Osteocyte (in vitro differentiated cells): ENCODE results near the gene CBARP. TPM values are rescaled to one million over a fixed set of nuclear protein-coding genes. Genes with fewer than 3 reads are reported as not detected.

Source experiments
- DNase-seq: peaks from one replicate; pipeline ENCODE4 v3.0.0; 2021; ENCODE audit warnings: mixed read lengths; ENCODE audit not compliant: unreplicated experiment; ENCODE audit errors: extremely low spot score
- H3K27ac Mint-ChIP-seq: one replicate; pipeline ENCODE4 v1.8.0; 2021; ENCODE audit warnings: mild to moderate bottlenecking, mixed read lengths; ENCODE audit not compliant: unreplicated experiment
- H3K27me3 Mint-ChIP-seq: one replicate; pipeline ENCODE4 v1.8.0; 2021; ENCODE audit warnings: mixed read lengths; ENCODE audit not compliant: unreplicated experiment
- H3K36me3 Mint-ChIP-seq: one replicate; pipeline ENCODE4 v1.8.0; 2021; ENCODE audit warnings: mixed read lengths; ENCODE audit not compliant: unreplicated experiment
- H3K4me1 Mint-ChIP-seq: one replicate; pipeline ENCODE4 v1.8.0; 2021; ENCODE audit warnings: mixed read lengths; ENCODE audit not compliant: unreplicated experiment
- H3K4me3 Mint-ChIP-seq: one replicate; pipeline ENCODE4 v1.8.0; 2021; ENCODE audit warnings: mild to moderate bottlenecking, moderate library complexity, mixed read lengths; ENCODE audit not compliant: unreplicated experiment
- H3K9me3 Mint-ChIP-seq: one replicate; pipeline ENCODE4 v1.8.0; 2021; ENCODE audit warnings: mixed read lengths; ENCODE audit not compliant: unreplicated experiment
- total RNA-seq: library from RNA; stranded (reverse); gene quantifications from 2 replicates; pipeline ENCODE4 v1.2.1, GENCODE V29; 2021
- TF ChIP-seq, protein P1 (sequence below): fragments of 200-600 bp; sonication (generic); IDR thresholded peaks from 2 replicates; pipeline ENCODE4 v1.5.0; 2021; ENCODE audit warnings: antibody characterized with exemption, mild to moderate bottlenecking, moderate library complexity

CBARP gene
- total RNA-seq, 1 donor from 2014 or later, result 6.9 TPM

DNA sequence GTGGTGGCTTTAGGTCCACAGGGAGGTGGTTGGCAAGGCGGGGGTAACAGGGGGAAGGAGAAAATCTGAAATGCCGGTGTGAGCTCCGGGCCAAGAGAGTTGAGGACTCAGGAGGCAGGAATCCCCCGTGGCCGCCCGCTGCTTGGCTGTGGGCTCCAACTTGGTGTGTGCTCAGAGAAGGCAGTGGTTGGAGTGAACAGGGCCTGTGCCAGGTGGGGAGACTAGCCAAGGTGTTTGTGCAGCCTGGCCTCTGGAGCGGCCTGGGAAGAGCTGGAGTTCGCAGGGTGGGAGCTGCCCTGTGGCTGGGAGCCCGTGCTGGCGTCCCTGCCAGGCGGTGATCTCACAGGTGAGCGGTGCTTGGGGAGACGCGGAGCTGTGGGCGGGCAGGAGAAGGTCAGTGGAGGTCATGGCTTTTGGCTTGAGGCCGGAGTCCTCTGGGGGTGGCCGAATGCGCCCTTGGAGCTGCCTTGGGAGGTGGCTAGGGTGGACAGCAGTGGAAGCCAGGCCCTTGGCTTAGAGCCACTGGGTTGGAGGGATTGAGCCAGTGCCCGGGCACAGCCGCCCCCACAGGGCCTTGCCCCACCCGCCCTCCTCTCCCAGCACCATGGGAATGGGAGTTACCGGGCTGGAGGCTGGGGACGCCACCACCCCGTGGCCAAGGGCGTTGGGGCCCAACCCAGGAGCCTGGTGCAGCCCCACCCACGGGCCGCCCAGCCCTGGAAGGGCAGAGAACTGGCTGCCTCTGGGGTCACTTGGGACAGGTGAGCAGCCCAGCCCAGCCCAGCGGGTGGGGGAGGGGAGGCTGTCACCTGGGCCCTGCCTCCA lies 24.2 kb upstream of the CBARP start:
- H3K27ac Mint-ChIP-seq, result peak overlapping the region; percentile 95
- H3K4me3 Mint-ChIP-seq, result peak overlapping the region; percentile 72
- DNase-seq, result no peak
- no peaks in the 10 kb centered on the region for H3K9me3 Mint-ChIP-seq
- TF ChIP-seq, protein P1, sequence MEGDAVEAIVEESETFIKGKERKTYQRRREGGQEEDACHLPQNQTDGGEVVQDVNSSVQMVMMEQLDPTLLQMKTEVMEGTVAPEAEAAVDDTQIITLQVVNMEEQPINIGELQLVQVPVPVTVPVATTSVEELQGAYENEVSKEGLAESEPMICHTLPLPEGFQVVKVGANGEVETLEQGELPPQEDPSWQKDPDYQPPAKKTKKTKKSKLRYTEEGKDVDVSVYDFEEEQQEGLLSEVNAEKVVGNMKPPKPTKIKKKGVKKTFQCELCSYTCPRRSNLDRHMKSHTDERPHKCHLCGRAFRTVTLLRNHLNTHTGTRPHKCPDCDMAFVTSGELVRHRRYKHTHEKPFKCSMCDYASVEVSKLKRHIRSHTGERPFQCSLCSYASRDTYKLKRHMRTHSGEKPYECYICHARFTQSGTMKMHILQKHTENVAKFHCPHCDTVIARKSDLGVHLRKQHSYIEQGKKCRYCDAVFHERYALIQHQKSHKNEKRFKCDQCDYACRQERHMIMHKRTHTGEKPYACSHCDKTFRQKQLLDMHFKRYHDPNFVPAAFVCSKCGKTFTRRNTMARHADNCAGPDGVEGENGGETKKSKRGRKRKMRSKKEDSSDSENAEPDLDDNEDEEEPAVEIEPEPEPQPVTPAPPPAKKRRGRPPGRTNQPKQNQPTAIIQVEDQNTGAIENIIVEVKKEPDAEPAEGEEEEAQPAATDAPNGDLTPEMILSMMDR, result no peak
- H3K27me3 Mint-ChIP-seq, result no peaks in the 10 kb centered on the region
- peaks cover 14% of the 10 kb centered on the region for H3K36me3 Mint-ChIP-seq
- H3K4me1 Mint-ChIP-seq, result peaks cover 78% of the 10 kb centered on the region

DNA sequence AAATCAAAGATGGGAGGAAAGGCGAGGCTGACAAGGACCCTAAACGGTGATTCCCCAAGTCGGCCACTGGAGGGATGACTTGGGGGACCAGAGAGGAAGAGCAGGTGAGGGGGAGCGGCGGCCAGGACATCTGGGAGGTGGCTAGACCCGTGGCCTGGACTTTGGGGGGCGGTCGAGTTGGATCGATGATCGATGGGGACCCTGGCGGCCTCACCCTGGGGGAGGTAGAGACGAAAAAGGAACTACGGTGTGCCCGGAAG lies 23.7 kb upstream of the CBARP start:
- H3K27me3 Mint-ChIP-seq, result no peaks in the 10 kb centered on the region
- TF ChIP-seq, protein P1, result peak; percentile 26
- H3K4me3 Mint-ChIP-seq, result peak overlapping the region; percentile 72
- peaks cover 17% of the 10 kb centered on the region for H3K36me3 Mint-ChIP-seq
- H3K9me3 Mint-ChIP-seq, result no peaks in the 10 kb centered on the region
- no peak for DNase-seq
- peaks cover 81% of the 10 kb centered on the region for H3K4me1 Mint-ChIP-seq
- H3K27ac Mint-ChIP-seq, result peak overlapping the region; percentile 95

DNA sequence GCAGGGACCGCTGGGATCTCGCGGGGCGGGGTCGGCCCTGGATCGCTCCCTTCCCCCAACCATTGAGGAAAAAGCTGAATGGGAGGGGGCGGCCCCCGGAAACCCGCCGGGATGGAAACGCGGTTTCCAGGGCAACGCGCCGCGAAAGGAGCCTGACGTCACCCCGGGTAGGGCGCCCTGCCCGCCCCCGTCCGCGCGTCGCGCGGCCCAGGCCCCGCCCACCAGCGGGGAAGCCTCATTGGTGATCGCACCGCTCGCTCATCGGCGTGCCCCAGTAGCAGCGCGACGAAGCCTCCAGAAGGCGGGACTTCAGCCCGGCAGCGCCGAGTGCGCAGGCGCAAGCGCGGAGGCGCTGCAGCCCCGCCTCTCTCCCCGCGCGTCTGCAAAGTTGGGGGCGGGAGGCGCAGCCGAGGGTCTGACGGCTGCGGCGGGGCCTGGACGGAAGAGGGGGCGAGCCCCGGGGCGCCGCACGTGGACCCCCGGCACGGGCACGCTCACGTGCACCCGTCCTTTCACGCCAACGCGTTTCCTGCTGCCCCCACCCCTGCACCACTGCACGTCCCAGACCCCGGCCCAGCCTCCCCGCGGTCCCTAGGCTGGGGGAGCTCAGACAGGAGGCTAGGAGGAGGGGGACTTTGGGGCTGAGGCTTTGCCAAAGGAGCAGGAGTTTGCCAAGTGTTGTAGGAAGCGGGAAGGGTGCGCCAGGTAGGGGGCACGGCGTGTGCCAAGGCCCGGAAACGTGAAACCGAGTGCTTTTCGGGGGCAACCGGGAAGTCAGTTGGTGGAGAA lies 23.1 kb upstream of the CBARP start:
- Mint-ChIP-seq H3K36me3 (peaks cover 21% of the 10 kb centered on the region), H3K27me3 (no peaks in the 10 kb centered on the region), H3K4me1 (peaks cover 84% of the 10 kb centered on the region), H3K27ac (peak overlapping the region; percentile 95), H3K9me3 (no peaks in the 10 kb centered on the region), H3K4me3 (peak overlapping the region; percentile 72)
- DNase-seq, result peak; percentile 99
- TF ChIP-seq, protein P1, result no peak

DNA sequence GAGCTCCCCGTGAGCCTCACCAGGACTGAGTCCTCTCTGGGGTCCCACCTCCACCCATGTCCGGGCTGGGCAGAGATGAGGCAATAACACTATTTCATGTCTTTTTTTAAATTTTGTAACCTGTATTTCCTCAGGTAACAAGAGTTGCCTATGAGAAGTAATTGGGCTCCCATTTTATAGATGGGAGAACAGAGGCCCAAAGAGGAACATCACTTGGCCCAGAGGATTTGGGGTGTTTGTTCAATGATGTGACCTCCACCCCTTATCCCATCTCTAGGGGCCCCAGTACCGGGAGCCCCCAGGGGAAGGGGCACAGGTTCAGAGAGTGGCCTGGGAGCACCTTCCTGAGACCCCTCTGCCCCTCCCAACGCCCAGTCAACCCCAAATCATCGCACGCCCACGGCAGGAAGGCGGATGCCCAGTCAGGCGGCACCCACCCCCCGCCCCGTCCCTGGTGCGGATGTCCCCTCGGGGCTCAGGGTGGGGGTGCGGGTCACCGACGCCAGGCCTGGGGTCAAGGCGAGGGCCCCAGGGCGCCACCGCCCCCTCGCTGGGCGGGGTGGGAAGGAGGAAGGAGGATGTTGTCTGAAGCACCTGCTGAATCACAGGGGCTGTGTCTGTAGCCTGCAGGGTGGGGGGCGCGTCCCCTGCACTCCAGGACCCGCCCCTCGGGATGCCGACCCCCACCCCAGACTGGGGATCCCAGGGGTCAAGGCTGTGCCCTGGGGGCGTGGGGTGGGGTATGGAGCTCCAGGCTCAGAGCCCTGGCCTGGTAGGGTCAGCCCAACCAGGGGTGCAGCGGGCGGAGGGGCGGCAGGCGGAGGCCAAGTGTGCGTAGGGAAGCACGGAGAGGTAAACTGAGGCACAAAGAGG lies 22.3 kb upstream of the CBARP start:
- Mint-ChIP-seq H3K4me1 (peaks cover 84% of the 10 kb centered on the region), H3K9me3 (no peaks in the 10 kb centered on the region), H3K27me3 (no peaks in the 10 kb centered on the region), H3K36me3 (peaks cover 22% of the 10 kb centered on the region), H3K27ac (peak overlapping the region; percentile 95), H3K4me3 (peak overlapping the region; percentile 57)
- TF ChIP-seq, protein P1, result no peak
- no peak for DNase-seq
